Skin epidermis (tissue), 12 donors: Measurements from ENCODE around the gene F8.
A peak's percentile ranks its signal among the peaks of the same experiment; 100 is the strongest.
"Not testable (repeated sequence)": the region's sequence is repeated elsewhere in the genome, so short reads cannot be mapped to it uniquely, and the experiment has no call there.

ENCODE experiments used
- H3K27ac ChIP-seq, 21 experiments: fragments of 200-600 bp; sonication (generic) in 11 of 21; one replicate each; pipeline ENCODE4 v1.5.0; 2020; ENCODE audit warnings: mild to moderate bottlenecking in 3 of 21, inconsistent platforms in 2 of 21, moderate library complexity in 2 of 21
- H3K4me3 ChIP-seq, 7 experiments: fragments of 200-600 bp; sonication (generic) in 2 of 7; one replicate each; pipeline ENCODE4 v1.5.0; 2020; ENCODE audit warnings: inconsistent platforms in 2 of 7, mild to moderate bottlenecking in 2 of 7, moderate library complexity in 1 of 7

Gene F8

GRCh38 chrX:154900323-154900722, 122.2 kb downstream of the F8 start:
- Histone ChIP-seq H3K27ac (no peak overlapping the region), H3K4me3 (no peak overlapping the region)

- Histone ChIP-seq H3K27ac (no peak overlapping the region), H3K4me3 (no peak overlapping the region)
Measured at GRCh38 chrX:154892296-154892695, 130.2 kb downstream of the F8 start.

GRCh38 chrX:154890990-154891639, 131.4 kb downstream of the F8 start:
- H3K4me3 ChIP-seq = no peak overlapping the region
- no peak overlapping the region for H3K27ac ChIP-seq

GRCh38 chrX:154886789-154887221, 135.7 kb downstream of the F8 start:
- not testable (repeated sequence) for H3K4me3 ChIP-seq, H3K27ac ChIP-seq

- H3K27ac ChIP-seq = not testable (repeated sequence)
- peak within 1 kb of the TSS in 1 of 7 experiments; percentile 27 for H3K4me3 ChIP-seq
Measured at GRCh38 chrX:154886069-154886788, 136.3 kb downstream of the F8 start, which contains the start of gene F8A1. Gene F8A1, plus strand, starts transcription at chrX:154886355. Its CDS starts 20 bp downstream, at chrX:154886375.

- H3K4me3 ChIP-seq = peak overlapping the region in 1 of 7 experiments; percentile 27
- H3K27ac ChIP-seq = not testable (repeated sequence)
Measured at GRCh38 chrX:154885549-154885948, 137.0 kb downstream of the F8 start.

GRCh38 chrX:154885057-154885456, 137.5 kb downstream of the F8 start:
- H3K27ac ChIP-seq, H3K4me3 ChIP-seq: not testable (repeated sequence)

GRCh38 chrX:154884069-154884468, 138.5 kb downstream of the F8 start:
- not testable (repeated sequence) for H3K27ac ChIP-seq, H3K4me3 ChIP-seq

- H3K27ac ChIP-seq = no peak overlapping the region
- no peak overlapping the region for H3K4me3 ChIP-seq
Measured at GRCh38 chrX:154873329-154873728, 149.2 kb downstream of the F8 start.

- not testable (repeated sequence) for H3K4me3 ChIP-seq
Measured at GRCh38 chrX:154868522-154868921, 154.0 kb downstream of the F8 start.

GRCh38 chrX:154855256-154855655, 167.3 kb downstream of the F8 start:
- H3K4me3 ChIP-seq = no peak overlapping the region

More at GRCh38 chrX:154868522-154868921, 154.0 kb downstream of the F8 start:
- H3K27ac ChIP-seq = not testable (repeated sequence)

GRCh38 chrX:154850957-154851611, 171.4 kb downstream of the F8 start:
- Histone ChIP-seq H3K4me3 (no peak overlapping the region), H3K27ac (no peak overlapping the region)

More at GRCh38 chrX:154855256-154855655, 167.3 kb downstream of the F8 start:
- no peak overlapping the region for H3K27ac ChIP-seq

GRCh38 chrX:154840856-154841255, 181.7 kb downstream of the F8 start:
- Histone ChIP-seq H3K27ac (no peak overlapping the region), H3K4me3 (no peak overlapping the region)

- Histone ChIP-seq H3K4me3 (no peak overlapping the region), H3K27ac (no peak overlapping the region)
Measured at GRCh38 chrX:154836163-154836562, 186.4 kb downstream of the F8 start.

- no peak within 1 kb of the TSS for H3K27ac ChIP-seq
- H3K4me3 ChIP-seq = no peak within 1 kb of the TSS
Measured at GRCh38 chrX:154834562-154834961, 188.0 kb downstream of the F8 start, which contains the start of gene SMIM9. Gene SMIM9, minus strand, starts transcription at chrX:154834662. Its CDS starts 3,806 bp downstream, at chrX:154830856.

- H3K27ac ChIP-seq = no peak overlapping the region
Measured at GRCh38 chrX:154833746-154834274, 188.7 kb downstream of the F8 start.

GRCh38 chrX:154829926-154830442, 192.5 kb downstream of the F8 start:
- H3K4me3 ChIP-seq = no peak overlapping the region
- H3K27ac ChIP-seq = no peak overlapping the region

More at GRCh38 chrX:154833746-154834274, 188.7 kb downstream of the F8 start:
- H3K4me3 ChIP-seq = no peak overlapping the region

GRCh38 chrX:154829134-154829533, 193.4 kb downstream of the F8 start:
- Histone ChIP-seq H3K27ac (no peak overlapping the region), H3K4me3 (no peak overlapping the region)

- Histone ChIP-seq H3K27ac (no peak overlapping the region), H3K4me3 (no peak overlapping the region)
Measured at GRCh38 chrX:154828016-154828408, 194.5 kb downstream of the F8 start.
